Lung microvascular endothelial cell (primary cell): Measurements from ENCODE around the gene STIL. TPM values are rescaled to one million over a fixed set of nuclear protein-coding genes. Genes with fewer than 3 reads are reported as not detected.

Source experiments
- DNase-seq, 2 donors: peaks; one replicate each; pipeline versions ENCODE4 v3.0.0 to v3.0.0-alpha.2; 2010; ENCODE audit warnings: low read depth in 2 of 2
- total RNA-seq: library from RNA; depleted of rRNA; stranded (reverse); fragments of >200 nt; gene quantifications from 2 replicates; pipeline ENCODE4 v1.2.1, GENCODE V29; 2014

Gene STIL
- total RNA-seq, 1 donor from 2014 or later, result 2.6 TPM

DNA sequence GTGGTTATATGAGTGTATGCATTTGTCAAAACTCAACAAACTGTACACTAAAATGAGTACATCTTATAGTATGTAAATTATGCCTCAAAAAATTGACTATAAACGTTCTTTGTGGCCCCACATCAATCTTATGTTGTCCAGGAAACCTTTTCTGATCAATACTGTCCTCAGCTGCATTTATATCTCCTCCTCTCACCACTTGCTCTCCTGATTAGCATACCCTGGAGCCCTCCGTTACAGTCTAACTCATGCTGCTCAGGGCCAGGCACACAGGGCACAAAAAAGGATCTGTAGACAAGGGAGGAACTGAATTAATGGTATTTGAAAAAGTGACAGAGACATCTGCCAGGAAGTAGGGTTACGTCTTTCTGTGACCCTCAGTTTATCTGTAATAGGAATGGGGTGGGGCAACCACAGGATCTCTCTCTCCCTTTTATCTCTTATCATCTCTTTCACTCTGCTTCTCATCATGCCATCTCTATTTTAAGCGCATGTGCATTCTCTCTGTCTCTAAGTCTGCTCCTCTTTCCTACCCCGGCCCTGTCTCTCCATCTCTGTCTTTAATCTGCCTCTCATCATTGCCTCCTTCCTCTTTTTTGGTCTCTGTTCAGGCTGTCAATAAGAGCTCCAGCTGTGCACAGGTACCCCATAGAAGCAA, 74.9 kb downstream of the STIL start:
- no peak for DNase-seq

DNA sequence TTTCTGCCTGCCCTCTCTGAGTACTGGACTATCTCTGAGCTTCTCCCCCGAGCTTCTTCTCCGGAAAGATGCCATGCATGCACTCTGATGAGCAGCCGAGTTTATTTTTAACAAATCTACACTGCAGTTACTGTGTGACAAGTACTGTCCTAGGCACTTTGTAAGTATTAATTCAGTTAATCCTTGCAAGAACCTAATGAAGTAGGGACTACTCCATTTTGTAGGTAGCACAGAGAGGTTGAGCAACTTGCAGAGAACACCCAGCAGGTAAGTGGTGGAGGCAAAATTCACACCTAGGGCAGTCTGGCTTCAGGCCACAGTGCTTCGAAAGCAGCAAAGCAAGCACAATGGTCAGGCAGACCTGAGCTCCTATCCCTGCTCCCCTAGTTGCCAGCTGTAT, 78.1 kb downstream of the STIL start:
- DNase-seq, result no peak

DNA sequence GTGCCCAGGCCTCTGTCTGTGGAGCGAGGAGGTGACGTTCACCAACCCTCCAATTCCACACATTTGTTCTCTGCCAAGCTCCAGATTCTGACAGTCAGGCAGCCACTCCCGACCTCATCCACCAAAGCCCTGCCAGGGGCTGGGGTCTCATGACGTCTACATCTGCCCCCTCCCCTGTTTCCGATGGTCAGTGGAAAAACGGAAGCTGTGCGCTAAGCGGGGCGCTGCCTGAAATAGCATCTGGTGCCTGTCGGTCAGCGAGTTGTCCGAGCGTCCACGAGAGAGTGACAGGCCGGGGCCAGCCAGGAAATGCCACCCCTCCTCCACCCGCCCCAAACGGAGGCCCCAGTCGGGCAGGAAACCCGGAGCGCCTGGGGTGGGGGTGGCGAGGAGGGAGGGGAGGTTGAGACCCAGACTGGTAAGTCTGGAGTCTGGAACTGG, 78.7 kb downstream of the STIL start:
- DNase-seq, result peak; percentile 75 to 96

DNA sequence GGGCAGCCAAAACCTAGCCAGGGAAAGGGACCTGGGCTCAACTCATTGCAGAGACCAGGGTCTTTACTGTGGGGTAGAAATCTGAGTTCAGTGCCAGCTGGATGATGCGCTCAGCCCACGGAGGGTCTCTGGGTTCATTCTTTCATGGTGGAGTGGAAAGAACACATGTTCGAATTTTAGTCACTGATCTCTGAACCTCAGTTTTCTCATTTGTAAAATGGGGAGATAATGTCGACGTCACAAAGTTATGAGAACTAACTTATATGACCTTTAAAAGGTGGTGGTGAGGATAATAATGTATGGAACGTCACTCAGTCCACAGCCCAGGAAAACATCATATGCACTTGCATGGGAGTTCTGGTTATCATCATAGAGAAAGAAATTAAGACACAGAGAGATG, 80.8 kb downstream of the STIL start:
- no peak for DNase-seq

DNA sequence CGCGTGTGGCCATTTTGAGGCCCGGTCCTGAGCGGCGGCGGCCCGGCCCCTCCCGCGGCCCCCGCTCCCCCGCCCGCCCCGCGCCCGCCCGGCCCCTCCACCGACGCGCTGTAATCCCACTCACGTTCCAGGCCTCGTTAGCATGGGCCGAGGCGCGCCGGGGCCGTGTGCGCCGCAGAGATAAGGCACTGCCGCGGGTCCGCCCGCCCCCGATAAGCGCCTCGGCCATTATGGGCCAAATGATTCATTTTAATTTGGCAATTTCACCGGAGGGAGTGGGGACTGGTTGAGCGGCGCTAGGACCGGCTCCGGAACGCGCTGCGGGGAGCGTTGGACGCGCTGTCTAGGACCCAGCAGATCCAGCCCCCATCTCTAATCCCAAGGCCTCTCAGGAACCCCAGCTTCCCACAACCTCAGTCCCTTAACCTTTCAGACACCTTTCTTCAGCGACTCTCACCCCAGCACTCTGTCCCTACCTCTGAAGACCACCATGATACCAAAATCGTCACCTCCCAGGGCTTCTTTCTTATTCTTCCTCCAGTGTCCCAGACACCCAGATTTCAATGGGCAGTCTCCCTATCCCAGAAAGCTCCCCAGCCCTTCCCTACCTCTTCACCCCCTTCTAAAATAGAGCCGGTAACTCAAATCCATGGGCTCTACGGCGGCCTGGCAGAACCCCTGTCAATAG, 81.6 kb downstream of the STIL start, which contains the start of gene TAL1:
Gene TAL1, minus strand, starts transcription at position 39 of the 688 bp plus-strand sequence. CDS start 6,337 bp downstream, outside the sequence.
- peak; percentile 66 to 91 for DNase-seq

DNA sequence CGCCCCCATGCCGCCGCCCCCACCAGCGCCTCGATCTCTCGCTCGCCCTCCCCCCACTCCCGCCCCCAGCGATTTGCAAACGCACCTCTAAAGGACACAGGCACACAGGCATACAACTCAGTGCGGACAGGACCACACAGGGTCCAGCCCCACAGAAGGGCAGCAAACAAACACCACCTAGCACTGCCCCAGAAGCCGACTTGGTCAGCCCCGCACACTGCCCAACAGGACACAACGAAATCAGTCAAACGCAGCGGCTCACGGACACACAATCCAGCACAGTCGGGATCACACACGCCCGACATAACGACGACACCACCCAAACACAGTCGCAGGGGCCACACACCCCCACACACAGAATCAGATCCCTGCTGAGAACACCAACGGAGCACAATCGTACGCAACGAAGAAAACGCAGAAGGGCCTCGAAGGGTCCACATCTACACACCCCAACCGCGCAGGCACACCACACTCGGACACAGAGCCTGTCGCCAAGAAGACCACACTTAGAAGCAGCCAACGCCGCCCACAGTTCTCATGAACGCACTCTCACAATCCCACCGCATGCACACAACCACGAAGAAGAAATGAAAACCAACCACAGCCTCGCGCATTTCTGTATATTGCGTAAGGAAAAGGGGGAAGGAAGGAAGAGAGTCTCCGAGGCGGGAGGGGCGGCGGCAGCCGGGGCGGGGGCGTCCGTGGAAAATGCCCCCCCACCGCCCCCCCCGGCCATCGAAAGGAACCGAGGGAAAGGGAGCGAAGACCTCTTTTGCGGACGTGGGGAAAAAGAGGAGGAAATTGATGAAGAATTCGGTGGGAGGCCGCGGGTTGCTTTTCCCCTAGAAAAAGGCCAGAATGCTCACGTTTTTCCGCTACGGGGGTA, 82.4 kb downstream of the STIL start:
- DNase-seq, result peak; percentile 79 to 86

DNA sequence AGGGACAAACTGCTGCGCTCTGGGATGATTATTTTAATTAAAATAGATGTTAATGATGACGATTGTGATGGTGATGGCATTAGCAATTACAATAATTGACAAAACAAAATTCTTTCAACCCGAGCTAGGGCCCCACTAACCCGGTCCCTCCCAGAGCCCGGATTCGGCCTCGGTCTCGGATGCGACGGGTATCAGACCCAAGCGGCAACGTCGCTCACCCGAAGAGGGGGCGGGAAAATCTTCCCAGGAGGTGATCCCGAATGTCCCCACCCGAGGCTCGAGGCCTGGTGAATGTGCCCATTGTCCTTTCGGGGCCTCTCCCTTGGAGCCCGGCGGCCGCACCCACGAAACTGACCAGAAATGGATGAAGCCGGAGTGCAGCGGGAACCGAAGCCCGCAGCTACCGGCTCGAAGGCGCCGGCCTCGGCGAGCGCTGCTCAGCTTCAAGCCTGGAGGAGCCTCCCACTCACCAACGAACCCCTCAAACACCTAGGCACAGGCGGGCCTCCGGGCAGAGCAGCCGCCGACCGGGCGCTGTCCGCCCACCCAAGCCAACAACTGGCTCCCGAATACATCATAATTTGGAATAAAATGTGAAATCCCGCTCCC, 83.2 kb downstream of the STIL start:
- DNase-seq, result no peak

DNA sequence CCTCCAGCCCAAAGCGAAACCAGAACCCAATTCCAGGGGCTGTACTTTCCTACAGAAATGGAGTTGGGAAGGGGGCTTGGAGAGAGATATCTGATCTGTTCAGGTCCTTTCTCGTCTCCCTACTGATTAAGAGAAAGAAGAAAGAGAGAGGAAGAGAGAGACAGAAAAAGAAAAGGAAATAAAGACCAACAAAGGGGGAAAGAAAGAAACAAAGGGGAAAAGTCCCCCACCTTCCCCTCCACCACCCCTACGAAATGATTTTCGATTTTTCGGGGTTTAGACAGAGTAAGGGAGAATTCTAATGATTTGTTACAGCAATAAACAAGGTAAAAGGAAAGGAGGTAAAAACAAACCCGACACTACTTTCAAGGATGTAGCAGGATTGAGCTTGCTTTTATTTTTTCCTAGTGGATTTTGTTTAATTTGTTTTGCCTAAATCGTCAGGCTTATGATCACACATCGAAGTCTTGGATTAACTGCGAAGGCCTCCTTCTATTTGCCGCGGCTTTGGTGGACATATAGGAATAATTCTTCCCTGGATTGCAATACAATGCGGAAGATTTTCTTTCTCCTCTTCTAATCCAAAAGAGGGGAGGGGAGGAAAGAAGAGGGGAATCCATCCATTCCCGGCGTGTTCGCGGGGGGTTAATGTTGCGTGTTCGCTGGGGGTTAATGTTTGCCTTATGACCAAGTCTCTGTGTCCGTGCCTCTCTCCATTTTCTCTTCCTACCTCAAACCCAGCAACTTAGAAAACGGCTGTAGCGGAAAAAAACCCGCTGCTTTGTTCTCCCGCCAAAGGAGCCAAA, 83.9 kb downstream of the STIL start:
- DNase-seq, result peak; percentile 44 to 51

DNA sequence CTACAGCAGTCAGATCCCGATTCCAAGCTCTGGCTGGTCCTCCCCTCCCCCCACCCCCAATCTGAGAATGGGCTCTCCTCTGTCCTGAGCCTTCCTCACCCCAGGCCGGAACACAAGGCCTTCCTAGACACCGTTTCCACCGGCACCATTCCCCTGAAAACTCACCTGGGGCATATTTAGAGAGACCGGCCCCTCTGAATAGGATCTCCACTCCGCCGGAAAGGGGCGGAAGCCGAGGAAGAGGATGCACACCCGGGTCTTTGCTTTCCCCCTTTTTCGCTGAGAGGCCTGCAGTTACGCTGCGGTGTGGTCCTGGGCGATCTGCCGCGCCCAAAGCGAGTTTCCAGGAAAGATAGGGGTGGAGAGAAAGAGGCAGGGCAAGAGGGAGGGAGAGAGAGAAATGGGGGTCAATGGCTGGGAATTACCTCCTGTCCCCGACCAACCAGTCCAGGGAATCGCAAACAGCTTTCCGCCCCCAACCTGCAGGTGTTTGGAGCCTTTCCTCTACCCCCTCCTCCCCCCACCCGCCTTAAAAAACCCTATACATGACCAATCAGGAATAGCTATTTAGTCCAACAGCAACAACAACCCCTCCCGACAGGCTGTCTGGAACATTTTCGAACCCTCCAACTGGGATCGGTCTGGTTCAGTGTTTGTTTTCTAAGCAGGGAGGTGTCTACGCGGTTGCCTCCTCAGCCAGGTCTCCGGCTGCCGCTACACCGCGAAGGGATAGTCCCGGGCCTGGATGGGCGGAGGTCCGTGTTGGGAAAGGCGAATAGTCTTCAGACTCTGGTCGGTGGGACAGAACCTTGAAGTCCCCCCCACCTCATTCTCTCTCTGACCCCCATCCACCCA, 84.7 kb downstream of the STIL start:
- peak; percentile 56 to 83 for DNase-seq

DNA sequence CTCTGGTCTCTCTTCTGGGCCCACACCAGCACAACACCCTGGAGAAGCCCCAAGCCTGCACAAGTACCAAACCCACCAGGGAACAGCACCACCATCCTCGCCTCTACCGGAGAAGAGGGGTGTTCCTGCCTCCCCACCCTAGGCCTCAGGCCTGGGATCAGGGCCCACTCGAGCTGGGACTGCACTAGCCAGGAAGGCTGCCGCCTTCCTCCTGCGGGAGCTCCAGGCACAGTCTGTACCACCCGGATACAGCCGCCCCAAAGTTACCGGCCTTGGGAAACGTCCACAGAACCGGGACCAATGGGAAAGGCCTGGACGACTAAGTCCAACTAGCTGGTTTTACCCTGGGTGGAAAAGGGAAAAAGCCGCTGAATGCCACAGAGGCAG, 85.3 kb downstream of the STIL start:
- peak; percentile 53 to 58 for DNase-seq

DNA sequence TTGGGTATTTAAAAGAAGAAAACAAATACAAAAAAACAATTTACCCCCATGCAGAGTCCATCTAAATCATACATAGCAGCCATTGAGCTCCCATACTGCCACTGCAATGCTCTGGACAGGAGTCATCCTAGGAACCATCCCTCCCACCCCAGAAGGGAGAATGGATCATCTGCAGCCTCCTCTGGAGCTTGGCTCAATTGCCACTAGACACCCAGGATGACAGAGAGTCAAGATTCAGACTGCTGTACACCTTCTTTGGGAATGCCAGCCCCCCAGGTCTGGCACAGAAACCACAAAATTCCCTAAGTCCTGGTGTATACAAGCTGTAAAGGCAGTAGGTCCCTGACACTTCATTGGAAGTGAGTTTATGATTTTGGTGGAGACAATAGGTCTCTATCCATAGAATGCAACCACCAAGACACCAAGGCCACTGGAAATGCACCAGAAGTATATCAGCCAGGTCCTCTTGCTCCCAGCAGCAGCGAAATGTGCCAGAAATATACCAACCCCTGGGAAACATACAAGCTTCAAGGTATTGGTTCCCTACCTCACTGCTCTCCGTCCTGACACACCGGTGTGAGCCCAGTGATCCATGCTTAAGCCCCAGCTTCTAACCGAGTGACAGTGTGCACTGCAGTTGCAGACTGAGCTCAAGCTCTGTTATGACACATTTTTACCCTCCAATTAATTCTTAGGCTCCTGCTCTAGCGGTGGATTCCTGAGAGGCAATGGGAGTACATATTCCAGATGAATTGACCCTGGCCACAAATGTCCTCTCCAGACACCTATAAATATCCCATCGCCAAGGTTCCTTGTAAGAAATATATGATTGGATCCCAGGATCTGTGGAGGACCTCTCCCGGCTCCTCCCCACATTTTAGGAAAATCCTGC, 86.4 kb downstream of the STIL start:
- DNase-seq, result peak; percentile 35 to 42

DNA sequence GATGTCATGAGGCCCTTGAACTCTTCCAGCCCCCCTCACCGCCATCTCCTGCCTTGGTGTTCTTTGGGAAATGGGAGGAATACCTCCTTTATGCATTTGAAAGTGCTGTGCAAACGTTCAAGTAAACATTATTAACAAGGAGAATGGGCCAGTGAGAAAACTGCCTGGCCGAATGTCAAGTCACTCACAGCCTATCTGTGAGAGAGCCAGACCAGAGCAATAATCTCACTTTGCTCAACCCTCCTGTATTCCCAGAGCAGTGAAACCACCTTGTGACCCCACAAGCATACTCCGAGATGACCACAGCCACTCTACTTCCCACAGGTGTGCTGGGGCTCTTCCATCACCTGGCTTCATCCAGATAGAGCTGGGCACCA, 87.1 kb downstream of the STIL start:
- DNase-seq, result no peak

DNA sequence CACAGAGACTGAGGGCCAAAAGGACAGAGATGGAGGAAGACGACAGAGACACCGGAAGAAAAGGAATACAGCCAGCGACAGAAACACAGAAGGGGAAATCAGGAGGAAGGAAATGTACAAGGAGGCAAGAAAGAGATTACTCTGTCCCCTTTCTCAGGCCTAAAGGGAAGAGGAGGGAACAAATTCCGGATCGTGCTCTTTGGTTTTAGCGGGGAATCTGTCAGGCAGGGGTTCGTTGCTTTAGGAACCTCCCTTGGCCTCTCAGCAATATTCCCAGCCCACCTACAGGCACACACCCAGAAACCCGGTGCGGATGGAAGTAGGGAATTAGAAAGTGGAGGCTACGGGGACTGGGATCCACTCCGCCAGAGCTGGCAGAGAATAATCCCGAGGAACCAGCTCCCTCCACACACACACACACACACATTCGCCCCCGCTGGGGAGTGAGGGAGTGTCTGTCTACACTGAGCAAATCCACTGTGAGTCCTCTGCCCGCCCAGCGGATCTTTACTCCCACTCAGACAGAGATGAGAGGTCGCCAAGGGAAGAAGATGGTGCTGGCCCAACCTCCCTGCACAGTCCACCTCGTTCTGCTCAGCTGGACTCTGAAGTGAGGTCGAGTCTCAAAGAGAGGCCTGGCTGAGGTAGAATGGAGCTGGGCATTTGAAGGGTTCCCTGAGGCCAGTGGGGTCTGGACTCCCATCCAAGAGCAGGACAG, 87.7 kb downstream of the STIL start:
- peak; percentile 50 for DNase-seq

DNA sequence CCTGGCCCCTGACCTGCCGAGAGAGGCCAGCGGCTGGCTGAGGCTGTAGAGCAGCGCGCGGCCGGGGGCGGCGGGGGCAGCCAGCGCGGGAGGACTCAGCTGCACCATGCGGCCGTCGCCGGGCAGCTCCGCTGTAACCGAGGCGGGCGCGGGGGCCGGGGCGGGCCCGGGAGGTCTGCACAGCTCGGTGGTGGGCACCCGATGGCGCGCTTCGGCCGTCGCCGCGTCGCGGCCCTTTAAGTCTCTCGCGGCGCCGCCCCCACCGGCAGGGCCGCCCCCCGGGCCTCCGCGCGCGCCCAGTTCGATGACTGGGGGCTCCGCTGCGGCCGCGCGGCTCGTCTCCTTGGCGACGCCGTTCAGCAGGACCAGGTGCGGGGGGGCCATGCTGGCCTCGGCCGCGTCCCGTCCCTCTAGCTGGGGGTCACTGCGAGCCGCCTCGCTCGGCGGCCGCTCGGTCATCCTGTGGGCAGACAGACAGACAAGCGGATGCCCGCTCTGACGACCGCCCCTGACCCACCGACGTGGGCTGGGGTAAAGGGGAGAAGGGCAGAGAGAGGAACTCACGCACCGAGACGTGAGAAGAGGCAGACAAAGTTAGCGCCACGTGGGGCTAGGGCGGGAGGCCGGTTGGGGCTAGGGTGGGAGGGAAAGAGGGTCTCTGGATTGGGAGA, 88.4 kb downstream of the STIL start:
- peak; percentile 47 to 50 for DNase-seq

DNA sequence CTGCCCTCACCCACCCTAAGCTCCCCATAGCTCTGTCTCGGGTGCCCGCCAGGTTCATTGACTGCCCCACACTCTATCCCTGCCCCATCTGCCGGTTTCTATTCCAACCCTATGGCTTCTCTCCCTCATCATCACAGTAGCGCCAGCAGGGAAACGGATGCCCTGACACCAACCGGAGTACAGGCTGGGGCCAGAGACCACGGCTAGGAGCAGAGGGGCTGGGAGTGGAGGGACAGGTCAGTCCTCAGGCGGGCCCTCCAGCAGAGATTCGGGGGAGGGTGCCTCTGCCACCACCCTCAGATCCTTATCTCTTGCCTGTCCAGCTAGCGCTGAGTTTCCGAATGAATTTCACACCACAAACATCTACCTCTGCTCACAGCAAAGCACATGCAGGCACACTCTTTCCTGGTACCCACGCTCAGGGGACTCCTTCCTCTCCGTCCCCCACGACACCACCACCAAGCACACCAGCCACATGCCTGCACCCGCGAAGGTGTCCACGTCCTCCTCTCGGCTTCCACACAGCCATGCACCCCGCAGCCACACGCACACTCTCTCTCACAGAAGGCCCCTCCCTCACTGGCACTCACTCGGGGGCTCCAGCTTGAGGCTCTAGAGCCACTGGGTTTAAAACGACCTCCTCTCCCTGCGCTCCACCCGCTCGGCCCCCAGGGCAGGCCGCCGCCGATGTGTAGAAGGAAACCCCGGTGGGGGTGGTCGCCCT, 89.1 kb downstream of the STIL start:
- no peak for DNase-seq

DNA sequence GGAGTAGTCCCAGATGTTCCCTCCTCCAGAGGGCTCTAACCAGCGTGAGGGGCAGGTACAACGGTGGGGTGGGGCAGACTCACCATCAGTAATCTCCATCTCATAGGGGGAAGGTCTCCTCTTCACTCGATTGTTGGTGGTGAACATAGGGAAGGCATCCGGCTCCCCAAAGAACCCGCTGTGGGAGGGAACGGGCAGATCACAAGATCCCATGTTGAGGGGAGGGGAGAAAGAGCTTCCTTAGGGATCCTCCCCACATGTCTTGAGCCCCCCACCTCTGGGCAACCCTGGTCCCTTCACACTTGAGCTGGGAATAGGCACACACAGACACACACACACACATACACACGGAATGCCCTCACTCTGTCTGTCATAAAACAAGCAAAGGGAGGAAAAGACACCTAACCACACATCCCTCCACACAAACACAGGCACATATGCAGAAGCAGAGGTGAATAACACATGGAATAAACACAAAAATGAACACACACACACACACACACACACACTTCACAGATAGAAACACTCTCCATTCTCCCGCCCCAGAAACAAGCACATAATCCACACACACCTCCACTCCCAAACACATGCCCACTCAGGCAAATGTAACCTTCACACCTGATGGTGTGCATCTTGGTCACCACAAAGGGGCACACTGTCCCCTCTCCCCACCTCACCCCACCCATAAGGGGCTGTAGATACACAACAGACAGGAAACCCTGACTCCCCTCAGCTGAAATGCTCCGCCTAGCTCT, 89.8 kb downstream of the STIL start:
- no peak for DNase-seq
